GM19023 (cell line): ENCODE data around the gene SHISA6.

Experiments used
- ATAC-seq: cut with Tn5 transposase; IDR thresholded peaks from one replicate; pipeline ENCODE4 v1.9.1; 2021; ENCODE audit warnings: mild to moderate bottlenecking, moderate library complexity; ENCODE audit not compliant: unreplicated experiment

Gene SHISA6

GRCh38 chr17:11340803-11341202 is 99.8 kb downstream of the SHISA6 start:
- no peak for ATAC-seq

GRCh38 chr17:11342138-11342537 is 101.1 kb downstream of the SHISA6 start:
- ATAC-seq = no peak

GRCh38 chr17:11349106-11349505 is 108.1 kb downstream of the SHISA6 start:
- ATAC-seq = no peak

- no peak for ATAC-seq
These were observed 110.5 kb downstream of the SHISA6 start for GRCh38 chr17:11351479-11351878.

GRCh38 chr17:11353601-11354000 is 112.6 kb downstream of the SHISA6 start:
- no peak for ATAC-seq

- ATAC-seq = no peak
These were observed 115.4 kb downstream of the SHISA6 start for GRCh38 chr17:11356371-11356770.

- ATAC-seq = no peak
These were observed 122.6 kb downstream of the SHISA6 start for GRCh38 chr17:11363565-11364117.

GRCh38 chr17:11366272-11366850 is 125.3 kb downstream of the SHISA6 start:
- no peak for ATAC-seq

- no peak for ATAC-seq
These were observed 128.6 kb downstream of the SHISA6 start for GRCh38 chr17:11369575-11369974.

- ATAC-seq = no peak
These were observed 131.7 kb downstream of the SHISA6 start for GRCh38 chr17:11372692-11373091.

GRCh38 chr17:11378506-11378905 is 137.5 kb downstream of the SHISA6 start:
- no peak for ATAC-seq

- ATAC-seq = no peak
These were observed 139.7 kb downstream of the SHISA6 start for GRCh38 chr17:11380761-11381160.

- no peak for ATAC-seq
These were observed 142.1 kb downstream of the SHISA6 start for GRCh38 chr17:11383157-11383556.

- no peak for ATAC-seq
These were observed 143.1 kb downstream of the SHISA6 start for GRCh38 chr17:11384131-11384530.

- ATAC-seq = no peak
These were observed 146.6 kb downstream of the SHISA6 start for GRCh38 chr17:11387610-11388009.

- ATAC-seq = no peak
These were observed 147.0 kb downstream of the SHISA6 start for GRCh38 chr17:11388054-11388453.

- no peak for ATAC-seq
These were observed 148.6 kb downstream of the SHISA6 start for GRCh38 chr17:11389583-11389982.

- ATAC-seq = no peak
These were observed 150.1 kb downstream of the SHISA6 start for GRCh38 chr17:11391134-11391533.

GRCh38 chr17:11404431-11405276 is 163.6 kb downstream of the SHISA6 start:
- ATAC-seq = no peak

- no peak for ATAC-seq
These were observed 165.7 kb downstream of the SHISA6 start for GRCh38 chr17:11406716-11407115.

- no peak for ATAC-seq
These were observed 171.6 kb downstream of the SHISA6 start for GRCh38 chr17:11412654-11413053.

GRCh38 chr17:11418342-11418741 is 177.3 kb downstream of the SHISA6 start:
- no peak for ATAC-seq
